ENCODE results near the gene RRM2. TPM values are rescaled to one million over a fixed set of nuclear protein-coding genes. Genes with fewer than 3 reads are reported as not detected.

RRM2 gene
- total RNA-seq, 4 donors from 2014 or later, result 27.2 TPM; not detected in 3

DNA sequence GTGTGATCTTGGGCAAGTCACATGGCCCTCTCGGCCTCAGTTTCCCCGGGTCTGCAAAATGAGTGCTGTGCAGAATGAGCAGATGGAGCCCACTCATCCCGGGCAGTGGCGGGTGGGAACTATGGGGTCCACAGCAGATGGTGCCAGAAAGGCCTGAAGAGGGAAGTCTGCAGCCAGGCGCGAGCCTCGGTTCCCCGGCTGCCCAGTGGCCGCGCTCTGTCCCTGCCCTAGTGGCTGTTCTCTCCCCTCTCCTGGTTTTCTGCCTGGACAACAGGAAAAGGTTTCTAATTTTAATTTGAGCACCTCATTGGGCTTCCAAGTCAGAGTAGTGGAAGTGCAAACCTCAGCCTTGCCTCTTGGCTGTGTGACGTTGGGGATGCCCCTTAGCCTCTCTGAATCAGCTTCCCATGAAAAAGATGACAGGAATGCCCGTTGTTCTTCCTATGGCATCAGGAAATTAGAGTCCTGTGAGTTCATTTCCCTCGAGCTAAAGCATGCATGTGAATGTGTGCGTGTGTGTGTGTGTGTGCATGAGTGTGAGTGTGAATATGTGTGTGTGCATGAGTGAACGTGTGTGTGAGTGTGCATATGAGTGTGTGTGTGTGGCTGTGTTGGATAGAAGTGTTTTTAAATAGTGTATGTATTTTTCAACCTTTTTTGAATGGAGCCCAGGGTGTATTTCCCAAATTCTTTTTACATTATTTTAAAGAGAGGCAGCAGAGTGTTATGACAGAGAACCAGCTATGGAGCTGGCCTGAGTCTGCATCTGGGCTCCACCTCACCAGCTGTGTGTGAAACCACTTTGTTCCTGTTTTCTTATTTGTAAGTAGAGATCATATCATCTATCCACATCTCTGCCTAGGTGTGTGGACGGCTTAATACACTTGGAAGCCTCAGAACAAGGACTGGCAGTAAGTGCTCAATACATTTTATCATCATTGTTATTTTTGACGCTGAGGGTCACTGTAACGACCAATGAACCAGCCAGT, 41.3 kb downstream of the RRM2 start:
- Histone ChIP-seq H3K9me3 (no peaks in the 10 kb centered on the region), H3K27ac (no peak overlapping the region), H3K36me3 (no peaks in the 10 kb centered on the region), H3K4me3 (no peak overlapping the region), H3K27me3 (no peaks in the 10 kb centered on the region), H3K4me1 (peaks cover 0 to 6% of the 10 kb centered on the region in 2 donors)
- intact Hi-C loops (cut with DNase I; ENCODE audit: low total_unique reads), result no loop called here
- TF ChIP-seq POLR2A (IDR thresholded peaks at IDR 0.05) (no peak), CTCF (IDR thresholded peaks at IDR 0.05) (no peak)
- no peak for DNase-seq

- Histone ChIP-seq H3K4me3 (no peak overlapping the region), H3K9me3 (no peaks in the 10 kb centered on the region), H3K27me3 (no peaks in the 10 kb centered on the region), H3K27ac (no peak overlapping the region), H3K36me3 (no peaks in the 10 kb centered on the region), H3K4me1 (peaks cover 0 to 6% of the 10 kb centered on the region in 2 donors)
- TF ChIP-seq POLR2A (IDR thresholded peaks at IDR 0.05), result no peak
- no peak for TF ChIP-seq CTCF (IDR thresholded peaks at IDR 0.05)
- no peak for DNase-seq
- intact Hi-C loops (cut with DNase I; ENCODE audit: low total_unique reads), result no loop called here
These were observed 42.1 kb downstream of the RRM2 start for GRCh38 chr2:10164601-10165000.

DNA sequence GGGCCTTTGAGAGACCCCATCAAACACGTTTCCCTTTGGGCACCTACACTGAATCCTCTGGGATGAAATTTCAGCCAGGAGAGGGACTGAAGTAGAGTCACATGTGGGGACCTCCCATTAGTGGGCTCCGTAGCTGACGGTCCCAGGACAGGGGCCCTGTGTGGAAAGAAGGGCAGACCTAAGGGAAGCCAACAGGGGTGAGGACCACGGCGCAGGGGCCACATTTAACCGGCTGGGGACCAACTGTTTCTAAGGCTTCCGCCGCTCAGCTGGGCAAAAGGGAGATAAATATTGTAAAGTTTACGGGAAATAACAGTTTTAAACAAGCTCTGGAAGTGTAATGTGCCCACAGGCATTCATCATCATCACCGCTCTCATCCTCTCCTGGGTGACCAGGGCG, 42.7 kb downstream of the RRM2 start:
- intact Hi-C loops (cut with DNase I; ENCODE audit: low total_unique reads), result no loop called here
- TF ChIP-seq CTCF (IDR thresholded peaks at IDR 0.05), result no peak
- TF ChIP-seq POLR2A (IDR thresholded peaks at IDR 0.05), result no peak
- peaks cover 0 to 6% of the 10 kb centered on the region in 2 donors for H3K4me1 ChIP-seq
- no peak for DNase-seq
- no peaks in the 10 kb centered on the region for H3K9me3 ChIP-seq
- no peaks in the 10 kb centered on the region for H3K27me3 ChIP-seq
- H3K36me3 ChIP-seq, result no peaks in the 10 kb centered on the region
- H3K27ac ChIP-seq, result no peak overlapping the region
- no peak overlapping the region for H3K4me3 ChIP-seq

- intact Hi-C loops (cut with DNase I; ENCODE audit: low total_unique reads), result no loop called here
- TF ChIP-seq CTCF (IDR thresholded peaks at IDR 0.05), result no peak
- no peak for TF ChIP-seq POLR2A (IDR thresholded peaks at IDR 0.05)
- no peaks in the 10 kb centered on the region for H3K27me3 ChIP-seq
- H3K36me3 ChIP-seq, result no peaks in the 10 kb centered on the region
- peaks cover 0 to 13% of the 10 kb centered on the region in 2 donors for H3K4me1 ChIP-seq
- no peak overlapping the region for H3K27ac ChIP-seq
- no peak for DNase-seq
- H3K4me3 ChIP-seq, result no peak overlapping the region
- no peaks in the 10 kb centered on the region for H3K9me3 ChIP-seq
These were observed 43.5 kb downstream of the RRM2 start for GRCh38 chr2:10165861-10166675.

All from uterus (tissue), 4 donors.